ENCODE results near the gene TAX1BP3. TPM values are rescaled to one million over a fixed set of nuclear protein-coding genes. Genes with fewer than 3 reads are reported as not detected.

Gene TAX1BP3
- polyA plus RNA-seq, 3 donors = 29.6 to 71.8 (median 70.9) TPM

DNA sequence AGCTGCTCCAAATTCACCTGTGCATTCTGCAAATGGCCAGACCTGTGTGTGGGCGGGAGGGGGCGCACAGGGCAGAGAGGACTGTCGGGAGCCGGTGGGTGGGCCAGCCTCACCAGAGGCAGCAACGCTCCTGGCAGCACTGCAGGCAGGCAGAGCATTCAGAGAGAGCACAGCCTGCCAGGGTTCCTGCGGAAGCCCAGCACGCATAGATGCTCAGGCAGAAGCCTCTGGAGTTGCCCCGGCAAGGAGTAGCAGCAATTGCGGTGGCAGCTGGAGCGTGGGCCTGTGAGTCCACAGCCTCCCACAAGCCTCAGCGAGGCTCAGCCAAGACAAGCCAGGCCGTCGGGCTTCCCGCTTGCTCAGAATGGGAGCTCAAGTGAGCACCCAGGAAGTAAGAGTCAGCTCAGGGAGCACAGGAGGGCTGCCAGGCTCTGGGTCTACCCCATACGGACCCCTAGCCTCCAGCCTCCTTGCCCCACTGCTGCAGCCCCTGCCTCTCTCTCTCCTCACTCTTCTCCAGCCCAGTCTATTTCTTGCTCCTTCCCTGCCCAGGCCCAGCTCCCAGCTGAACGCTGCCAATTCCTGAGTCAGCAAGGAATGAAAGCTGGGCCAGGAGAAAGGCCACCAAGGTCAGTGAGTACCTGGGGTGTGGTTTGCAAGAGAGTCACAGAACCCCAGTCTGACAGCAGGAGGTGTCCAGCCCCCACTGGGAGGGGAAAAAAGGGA is 9.9 kb upstream of the TAX1BP3 start:
- H2AFZ ChIP-seq (ENCODE audit: insufficient read depth, low read depth, low read length, poor library complexity, severe bottlenecking) = no peak overlapping the region
- Mint-ChIP-seq H3K4me1 (peaks cover 29% of the 10 kb centered on the region), H3K27me3 (ENCODE audit: low read depth in 3 of 3) (peaks cover 2 to 7% (median 5%) of the 10 kb centered on the region in 3 donors), H3K27ac (no peak overlapping the region), H3K4me3 (no peak overlapping the region), H3K36me3 (peaks cover 0 to under 1% of the 10 kb centered on the region in 2 donors), H3K9me3 (peaks cover 0 to 2% (median 0%) of the 10 kb centered on the region in 7 donors)
- H3K4me3 ChIP-seq (replicated peaks in 1 of 3; ENCODE audit: low read depth in 2 of 3, low read length in 3 of 3) = no peak overlapping the region
- DNase-seq = no peak
- no peaks in the 10 kb centered on the region for H3K9me3 ChIP-seq (replicated peaks in 1 of 2; ENCODE audit: control insufficient read depth in 1 of 2, insufficient read depth in 1 of 2, low read length in 2 of 2)
- H3K79me2 ChIP-seq (ENCODE audit: insufficient read depth, low read length) = no peaks in the 10 kb centered on the region
- no peaks in the 10 kb centered on the region for H4K20me1 ChIP-seq (ENCODE audit: insufficient read depth, low read length)
- intact Hi-C loops (cut with micrococcal nuclease) = no loop called here
- WGBS (ENCODE audit: insufficient coverage) = 91% methylated on average over 15 of the region's 16 CpGs
- peaks cover 18 to 32% of the 10 kb centered on the region in 2 donors for H3K4me1 ChIP-seq (ENCODE audit: control insufficient read depth in 1 of 2, insufficient read depth in 2 of 2, low read length in 2 of 2)
- no peaks in the 10 kb centered on the region for H3K27me3 ChIP-seq (ENCODE audit: control insufficient read depth in 2 of 2, insufficient read depth in 2 of 2, low read length in 2 of 2)
- no peak for TF ChIP-seq CTCF (IDR thresholded peaks at IDR 0.05)
- H3K36me3 ChIP-seq (replicated peaks in 1 of 2; ENCODE audit: control insufficient read depth in 1 of 2, insufficient read depth in 2 of 2, low read length in 2 of 2) = no peaks in the 10 kb centered on the region
- no peak overlapping the region for H3K9ac ChIP-seq (ENCODE audit: insufficient read depth, low read length, poor library complexity, severe bottlenecking)
- H3K4me2 ChIP-seq (replicated peaks; ENCODE audit: extremely low read depth, low read length, poor library complexity, severe bottlenecking) = no peak overlapping the region
- H3K27ac ChIP-seq (ENCODE audit: low read depth in 1 of 2, low read length in 2 of 2) = no peak overlapping the region

- Histone ChIP-seq H3K4me1 (ENCODE audit: control insufficient read depth in 1 of 2, insufficient read depth in 2 of 2, low read length in 2 of 2) (peaks cover 13 to 19% of the 10 kb centered on the region in 2 donors), H3K27ac (ENCODE audit: low read depth in 1 of 2, low read length in 2 of 2) (no peak overlapping the region), H3K4me3 (replicated peaks in 1 of 3; ENCODE audit: low read depth in 2 of 3, low read length in 3 of 3) (no peak overlapping the region), H2AFZ (ENCODE audit: insufficient read depth, low read depth, low read length, poor library complexity, severe bottlenecking) (no peak overlapping the region), H3K36me3 (replicated peaks in 1 of 2; ENCODE audit: control insufficient read depth in 1 of 2, insufficient read depth in 2 of 2, low read length in 2 of 2) (peaks cover 0 to 6% of the 10 kb centered on the region in 2 donors), H3K4me2 (replicated peaks; ENCODE audit: extremely low read depth, low read length, poor library complexity, severe bottlenecking) (no peak overlapping the region), H3K27me3 (ENCODE audit: control insufficient read depth in 2 of 2, insufficient read depth in 2 of 2, low read length in 2 of 2) (no peaks in the 10 kb centered on the region), H3K9ac (ENCODE audit: insufficient read depth, low read length, poor library complexity, severe bottlenecking) (no peak overlapping the region), H3K79me2 (ENCODE audit: insufficient read depth, low read length) (no peaks in the 10 kb centered on the region), H4K20me1 (ENCODE audit: insufficient read depth, low read length) (peaks cover 6% of the 10 kb centered on the region), H3K9me3 (replicated peaks in 1 of 2; ENCODE audit: control insufficient read depth in 1 of 2, insufficient read depth in 1 of 2, low read length in 2 of 2) (no peaks in the 10 kb centered on the region)
- WGBS (ENCODE audit: insufficient coverage) = 94% methylated on average over 10 of the region's 11 CpGs
- intact Hi-C loops (cut with micrococcal nuclease) = no loop called here
- Mint-ChIP-seq H3K27ac (no peak overlapping the region), H3K4me3 (no peak overlapping the region), H3K27me3 (ENCODE audit: low read depth in 3 of 3) (peaks cover 2 to 5% (median 2%) of the 10 kb centered on the region in 3 donors), H3K36me3 (peaks cover 6 to 9% of the 10 kb centered on the region in 2 donors), H3K9me3 (peaks cover 0 to 2% (median 0%) of the 10 kb centered on the region in 7 donors), H3K4me1 (peaks cover 14% of the 10 kb centered on the region)
- DNase-seq = no peak
- no peak for TF ChIP-seq CTCF (IDR thresholded peaks at IDR 0.05)
These were observed 7.5 kb upstream of the TAX1BP3 start for GRCh38 chr17:3675886-3676285.
